GM12872 (cell line): ENCODE data around the gene CACNA1A.

Experiments used
- CTCF ChIP-seq: IDR thresholded peaks from 3 replicates; pipeline ENCODE4 v1.5.1; 2011; ENCODE audit warnings: low read depth, mild to moderate bottlenecking, low read length, moderate library complexity; ENCODE audit not compliant: insufficient read depth

Gene CACNA1A

GRCh38 chr19:13241231-13242104 lies 264.8 kb downstream of the CACNA1A start:
- peak; percentile 51 for TF ChIP-seq CTCF

DNA sequence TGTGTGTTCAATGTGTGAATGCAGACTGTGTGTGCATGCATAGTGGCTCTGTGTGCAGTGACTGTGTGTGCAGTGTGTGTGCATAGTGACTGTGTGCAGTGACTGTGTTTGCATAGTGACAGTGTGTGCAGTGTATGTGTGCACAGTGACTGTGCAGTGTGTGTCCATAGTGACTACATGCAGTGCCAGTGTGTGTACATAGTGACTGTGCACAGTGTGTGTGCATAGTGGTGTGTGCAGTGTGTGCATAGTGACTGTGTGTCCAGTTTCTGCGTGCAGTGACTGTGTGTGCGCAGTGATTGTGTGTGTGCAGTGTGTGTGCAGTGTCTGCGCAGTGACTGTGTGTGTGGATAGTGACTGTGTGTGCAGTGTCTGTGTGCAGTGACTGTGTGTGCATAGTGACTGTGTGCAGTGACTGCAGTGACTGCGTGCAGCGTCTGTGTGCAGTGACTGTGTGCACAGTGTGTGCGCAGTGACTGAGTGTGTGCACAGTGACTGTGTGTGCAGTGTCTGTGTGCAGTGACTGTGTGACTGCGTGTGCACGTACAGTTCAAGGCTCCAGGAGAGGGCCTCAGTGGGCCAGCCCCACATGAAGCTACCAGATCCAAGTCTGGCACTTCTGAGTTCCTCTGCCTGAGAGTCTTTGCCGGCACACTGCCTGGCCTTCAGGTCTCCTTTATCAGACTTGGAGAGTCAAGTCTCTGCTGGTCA lies 265.8 kb downstream of the CACNA1A start:
- 0 out of 3 replicates have a peak, but pooled peaks have one; percentile 1 for TF ChIP-seq CTCF

DNA sequence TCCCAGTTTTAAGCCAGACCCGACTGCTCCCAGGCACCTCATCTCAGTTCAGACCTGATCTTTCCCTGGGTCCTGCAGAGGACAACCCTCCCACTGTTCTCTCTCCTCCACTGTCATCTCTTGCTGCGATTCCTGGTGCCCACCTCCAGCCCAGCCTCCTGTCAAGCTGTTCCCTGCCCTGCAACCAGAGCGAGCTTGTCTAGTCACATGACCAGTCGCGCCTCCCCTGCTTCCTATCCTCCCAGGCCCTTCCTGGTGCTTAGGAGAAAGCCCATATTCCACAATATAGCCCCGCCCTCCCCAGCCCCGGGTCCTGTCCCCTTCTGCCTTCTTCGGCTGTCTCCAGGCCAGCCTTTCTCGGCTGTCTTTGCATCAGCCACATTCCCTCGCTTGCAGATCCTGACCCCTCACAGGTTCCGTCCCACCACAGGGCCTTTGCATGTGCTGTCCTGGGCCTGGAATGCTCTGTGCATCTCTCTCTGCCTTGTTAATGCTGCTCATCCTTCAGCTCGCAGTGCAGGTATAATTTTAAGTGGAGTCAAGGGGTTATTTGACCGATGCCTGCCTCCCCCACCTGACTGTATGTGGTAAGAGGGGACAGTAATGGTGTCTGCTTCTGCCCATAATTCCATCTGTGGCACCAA lies 267.3 kb downstream of the CACNA1A start:
- TF ChIP-seq CTCF = no peak

DNA sequence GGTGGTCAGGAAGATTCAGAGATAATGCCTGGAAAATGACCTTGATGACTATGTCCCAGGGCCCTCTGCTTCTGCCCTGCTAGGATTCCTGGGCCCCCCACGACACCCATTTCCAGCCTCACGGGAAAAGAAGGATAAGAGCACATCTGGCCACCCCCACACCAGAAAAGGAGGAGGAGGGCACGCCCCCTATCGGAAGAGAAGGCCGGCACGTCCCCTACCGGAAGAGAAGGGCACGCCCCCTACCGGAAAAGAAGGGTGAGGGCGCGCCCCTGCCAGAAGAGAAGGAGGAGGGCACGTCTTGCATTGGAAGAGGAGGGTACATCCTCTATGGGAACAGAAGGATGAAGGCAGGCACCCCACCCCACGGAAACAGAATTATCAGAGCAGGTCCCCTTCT lies 271.8 kb downstream of the CACNA1A start:
- peak; percentile 65 for TF ChIP-seq CTCF

GRCh38 chr19:13231663-13232062 lies 274.6 kb downstream of the CACNA1A start:
- TF ChIP-seq CTCF = no peak

GRCh38 chr19:13229246-13229645 lies 277.0 kb downstream of the CACNA1A start:
- no peak for TF ChIP-seq CTCF

DNA sequence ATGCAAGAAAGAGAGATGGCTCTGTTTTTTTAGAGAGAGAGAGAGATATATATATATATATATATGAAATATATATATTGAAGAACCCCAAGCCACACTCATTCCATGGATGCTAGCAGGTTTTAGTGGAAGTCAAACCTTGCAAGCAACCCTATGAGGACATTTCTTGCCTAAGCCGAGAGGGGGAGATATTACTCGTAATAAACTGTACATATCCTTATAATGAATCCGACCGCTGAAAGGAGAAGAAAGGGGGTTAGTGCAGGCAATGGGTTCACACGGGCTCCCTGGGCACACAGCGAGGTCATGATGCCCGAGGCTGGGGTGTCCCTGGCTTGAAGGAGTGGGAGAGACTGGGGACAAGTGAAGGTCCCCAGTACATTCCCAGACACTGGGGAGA lies 277.7 kb downstream of the CACNA1A start:
- TF ChIP-seq CTCF = no peak
